ENCODE measurements around the gene HIRIP3.

HIRIP3 gene

GRCh38 chr16:29986231-29986630 is 9.2 kb downstream of the HIRIP3 start:
- no peaks in the 10 kb centered on the region for H3K4me1 Mint-ChIP-seq
- H3K4me3 Mint-ChIP-seq, result no peak overlapping the region
- peaks cover 29% of the 10 kb centered on the region for H3K36me3 Mint-ChIP-seq (ENCODE audit: low read depth)
- H3K27me3 Mint-ChIP-seq, result no peaks in the 10 kb centered on the region
- DNase-seq (no peak), ATAC-seq (no peak)
- no peaks in the 10 kb centered on the region for H3K9me3 Mint-ChIP-seq
- H3K27ac Mint-ChIP-seq, result no peak overlapping the region

GRCh38 chr16:29985271-29985811 is 10.1 kb downstream of the HIRIP3 start:
- Mint-ChIP-seq H3K4me1 (no peaks in the 10 kb centered on the region), H3K27ac (no peak overlapping the region), H3K27me3 (no peaks in the 10 kb centered on the region), H3K4me3 (no peak overlapping the region), H3K9me3 (no peaks in the 10 kb centered on the region), H3K36me3 (ENCODE audit: low read depth) (peaks cover 29% of the 10 kb centered on the region)
- no peak for ATAC-seq
- no peak for DNase-seq

- no peaks in the 10 kb centered on the region for H3K9me3 Mint-ChIP-seq
- H3K4me1 Mint-ChIP-seq, result no peaks in the 10 kb centered on the region
- DNase-seq (no peak), ATAC-seq (no peak)
- no peak overlapping the region for H3K27ac Mint-ChIP-seq
- H3K4me3 Mint-ChIP-seq, result no peak overlapping the region
- no peaks in the 10 kb centered on the region for H3K27me3 Mint-ChIP-seq
- peaks cover 30% of the 10 kb centered on the region for H3K36me3 Mint-ChIP-seq (ENCODE audit: low read depth)
Measured at GRCh38 chr16:29984764-29985147, 10.7 kb downstream of the HIRIP3 start.

GRCh38 chr16:29984137-29984763 is 11.2 kb downstream of the HIRIP3 start:
- H3K36me3 Mint-ChIP-seq (ENCODE audit: low read depth), result peaks cover 32% of the 10 kb centered on the region
- H3K27me3 Mint-ChIP-seq, result no peaks in the 10 kb centered on the region
- H3K4me1 Mint-ChIP-seq, result no peaks in the 10 kb centered on the region
- no peak overlapping the region for H3K27ac Mint-ChIP-seq
- no peak for ATAC-seq
- H3K9me3 Mint-ChIP-seq, result no peaks in the 10 kb centered on the region
- H3K4me3 Mint-ChIP-seq, result no peak overlapping the region
- DNase-seq, result no peak

- Mint-ChIP-seq H3K36me3 (ENCODE audit: low read depth) (peaks cover 33% of the 10 kb centered on the region), H3K4me1 (no peaks in the 10 kb centered on the region), H3K4me3 (no peak overlapping the region), H3K27ac (no peak overlapping the region), H3K9me3 (no peaks in the 10 kb centered on the region), H3K27me3 (no peaks in the 10 kb centered on the region)
- DNase-seq (no peak), ATAC-seq (no peak)
Measured at GRCh38 chr16:29983420-29984136, 11.8 kb downstream of the HIRIP3 start.

- ATAC-seq, result no peak
- no peak overlapping the region for H3K27ac Mint-ChIP-seq
- peaks cover 35% of the 10 kb centered on the region for H3K36me3 Mint-ChIP-seq (ENCODE audit: low read depth)
- no peak overlapping the region for H3K4me3 Mint-ChIP-seq
- DNase-seq, result no peak
- H3K9me3 Mint-ChIP-seq, result no peaks in the 10 kb centered on the region
- no peaks in the 10 kb centered on the region for H3K27me3 Mint-ChIP-seq
- H3K4me1 Mint-ChIP-seq, result no peaks in the 10 kb centered on the region
Measured at GRCh38 chr16:29982560-29983419, 12.6 kb downstream of the HIRIP3 start.

GRCh38 chr16:29978564-29979270 is 16.7 kb downstream of the HIRIP3 start:
- Mint-ChIP-seq H3K9me3 (no peaks in the 10 kb centered on the region), H3K4me1 (peaks cover 25% of the 10 kb centered on the region), H3K27ac (no peak overlapping the region), H3K36me3 (ENCODE audit: low read depth) (peaks cover 33% of the 10 kb centered on the region), H3K27me3 (no peaks in the 10 kb centered on the region), H3K4me3 (no peak overlapping the region)
- DNase-seq (no peak), ATAC-seq (no peak)

GRCh38 chr16:29978081-29978480 is 17.3 kb downstream of the HIRIP3 start:
- no peak for DNase-seq
- peaks cover 32% of the 10 kb centered on the region for H3K36me3 Mint-ChIP-seq (ENCODE audit: low read depth)
- peaks cover 4% of the 10 kb centered on the region for H3K9me3 Mint-ChIP-seq
- no peaks in the 10 kb centered on the region for H3K27me3 Mint-ChIP-seq
- H3K27ac Mint-ChIP-seq, result no peak overlapping the region
- no peak overlapping the region for H3K4me3 Mint-ChIP-seq
- ATAC-seq, result no peak
- peaks cover 29% of the 10 kb centered on the region for H3K4me1 Mint-ChIP-seq

GRCh38 chr16:29977063-29977825 is 18.2 kb downstream of the HIRIP3 start:
- H3K27me3 Mint-ChIP-seq, result no peaks in the 10 kb centered on the region
- DNase-seq, result no peak
- H3K4me1 Mint-ChIP-seq, result peaks cover 33% of the 10 kb centered on the region
- peaks cover 8% of the 10 kb centered on the region for H3K9me3 Mint-ChIP-seq
- peaks cover 33% of the 10 kb centered on the region for H3K36me3 Mint-ChIP-seq (ENCODE audit: low read depth)
- H3K27ac Mint-ChIP-seq, result peak overlapping the region; percentile 27
- H3K4me3 Mint-ChIP-seq, result no peak overlapping the region
- no peak for ATAC-seq

GRCh38 chr16:29975811-29976511 is 19.5 kb downstream of the HIRIP3 start:
- H3K9me3 Mint-ChIP-seq, result peaks cover 8% of the 10 kb centered on the region
- no peaks in the 10 kb centered on the region for H3K27me3 Mint-ChIP-seq
- DNase-seq, result no peak
- H3K27ac Mint-ChIP-seq, result no peak overlapping the region
- peaks cover 31% of the 10 kb centered on the region for H3K36me3 Mint-ChIP-seq (ENCODE audit: low read depth)
- H3K4me3 Mint-ChIP-seq, result peak overlapping the region; percentile 94
- peaks cover 33% of the 10 kb centered on the region for H3K4me1 Mint-ChIP-seq
- no peak for ATAC-seq

GRCh38 chr16:29975134-29975538 is 20.3 kb downstream of the HIRIP3 start:
- Mint-ChIP-seq H3K27ac (peak overlapping the region; percentile 93), H3K9me3 (peaks cover 8% of the 10 kb centered on the region), H3K27me3 (no peaks in the 10 kb centered on the region), H3K4me1 (peaks cover 33% of the 10 kb centered on the region), H3K4me3 (peak overlapping the region; percentile 94), H3K36me3 (ENCODE audit: low read depth) (peaks cover 26% of the 10 kb centered on the region)
- no peak for ATAC-seq
- DNase-seq, result no peak

GRCh38 chr16:29974291-29975133 is 20.9 kb downstream of the HIRIP3 start:
- peak; percentile 28 for DNase-seq
- H3K9me3 Mint-ChIP-seq, result peaks cover 8% of the 10 kb centered on the region
- peaks cover 33% of the 10 kb centered on the region for H3K4me1 Mint-ChIP-seq
- H3K27me3 Mint-ChIP-seq, result no peaks in the 10 kb centered on the region
- peak overlapping the region; percentile 94 for H3K4me3 Mint-ChIP-seq
- no peak for ATAC-seq
- H3K27ac Mint-ChIP-seq, result peak overlapping the region; percentile 93
- peaks cover 23% of the 10 kb centered on the region for H3K36me3 Mint-ChIP-seq (ENCODE audit: low read depth)
